Activated T-cell treated with anti-CD3 and anti-CD28 coated beads, Interleukin-2, amount 50 U/mL, for 72 hours (primary cell): Measurements from ENCODE around the gene ALDH3B1. TPM values are rescaled to one million over a fixed set of nuclear protein-coding genes. Genes with fewer than 3 reads are reported as not detected.

ENCODE experiments used
- ATAC-seq, 2 donors: fragments of 150-1000 bp; cut with Tn5 transposase; replicated peaks in 1 of 2; 2 replicates each; pipeline ENCODE4 v1.10.0; 2021; ENCODE audit warnings: moderate library complexity in 2 of 2, mild to moderate bottlenecking in 1 of 2
- DNase-seq, 2 donors: peaks; one replicate each; pipeline ENCODE4 v3.0.0; 2021 to 2022; ENCODE audit warnings: mixed read lengths in 1 of 2
- H3K27ac Mint-ChIP-seq: one replicate; pipeline ENCODE4 v1.8.0; 2022; ENCODE audit warnings: mild to moderate bottlenecking, moderate library complexity, mixed read lengths
- H3K27me3 Mint-ChIP-seq: one replicate; pipeline ENCODE4 v1.8.0; 2022; ENCODE audit warnings: low read depth, mixed read lengths
- H3K36me3 Mint-ChIP-seq, 2 donors: one replicate each; pipeline ENCODE4 v1.8.0; 2022; ENCODE audit warnings: mixed read lengths in 2 of 2, mild to moderate bottlenecking in 1 of 2; ENCODE audit not compliant: insufficient read depth in 2 of 2
- H3K4me1 Mint-ChIP-seq: one replicate; pipeline ENCODE4 v1.8.0; 2022; ENCODE audit warnings: low read depth, mixed read lengths
- H3K4me3 Mint-ChIP-seq, 2 donors: one replicate each; pipeline ENCODE4 v1.8.0; 2022; ENCODE audit warnings: mild to moderate bottlenecking in 2 of 2, mixed read lengths in 2 of 2, moderate library complexity in 2 of 2
- H3K9me3 Mint-ChIP-seq, 2 donors: one replicate each; pipeline ENCODE4 v1.8.0; 2022; ENCODE audit warnings: mixed read lengths in 2 of 2
- total RNA-seq, 2 donors: library from RNA; stranded (reverse); gene quantifications; one replicate each; pipeline ENCODE4 v1.2.3, GENCODE V29; 2022

Gene ALDH3B1
- total RNA-seq, 2 donors from 2014 or later, result 0.10 to 0.16 TPM

GRCh38 chr11:68052137-68052873, 42.2 kb downstream of the ALDH3B1 start:
- Mint-ChIP-seq H3K27ac (no peak overlapping the region), H3K4me1 (peaks cover 4% of the 10 kb centered on the region), H3K9me3 (no peaks in the 10 kb centered on the region), H3K36me3 (peaks cover 0 to 1% of the 10 kb centered on the region in 2 donors), H3K27me3 (no peaks in the 10 kb centered on the region), H3K4me3 (no peak overlapping the region)
- ATAC-seq, result no peak
- DNase-seq, result no peak

- peak overlapping the region; percentile 72 for H3K27ac Mint-ChIP-seq
- peaks cover 4% of the 10 kb centered on the region for H3K4me1 Mint-ChIP-seq
- ATAC-seq (no peak), DNase-seq (no peak)
- H3K4me3 Mint-ChIP-seq, result no peak overlapping the region
- H3K36me3 Mint-ChIP-seq, result peaks cover 0 to 1% of the 10 kb centered on the region in 2 donors
- H3K27me3 Mint-ChIP-seq, result no peaks in the 10 kb centered on the region
- H3K9me3 Mint-ChIP-seq, result no peaks in the 10 kb centered on the region
Observed at GRCh38 chr11:68053117-68053516, 43.0 kb downstream of the ALDH3B1 start.

- Mint-ChIP-seq H3K4me3 (no peak overlapping the region), H3K36me3 (peaks cover 0 to 1% of the 10 kb centered on the region in 2 donors), H3K27ac (no peak overlapping the region), H3K27me3 (no peaks in the 10 kb centered on the region), H3K4me1 (peaks cover 4% of the 10 kb centered on the region), H3K9me3 (no peaks in the 10 kb centered on the region)
- ATAC-seq, result peak in 1 of 2 donors; percentile 18
- no peak for DNase-seq
Observed at GRCh38 chr11:68053981-68054812, 44.1 kb downstream of the ALDH3B1 start.

GRCh38 chr11:68056317-68057285, 46.5 kb downstream of the ALDH3B1 start:
- Mint-ChIP-seq H3K36me3 (peaks cover 1 to 3% of the 10 kb centered on the region in 2 donors), H3K27me3 (no peaks in the 10 kb centered on the region), H3K4me1 (peaks cover 4% of the 10 kb centered on the region), H3K4me3 (no peak overlapping the region), H3K9me3 (no peaks in the 10 kb centered on the region), H3K27ac (no peak overlapping the region)
- ATAC-seq (no peak), DNase-seq (no peak)

GRCh38 chr11:68057807-68058206, 47.7 kb downstream of the ALDH3B1 start:
- Mint-ChIP-seq H3K27ac (no peak overlapping the region), H3K36me3 (peaks cover 1 to 3% of the 10 kb centered on the region in 2 donors), H3K4me3 (no peak overlapping the region)

GRCh38 chr11:68061508-68061907, 51.4 kb downstream of the ALDH3B1 start:
- ATAC-seq, result no peak
- Mint-ChIP-seq H3K4me1 (no peaks in the 10 kb centered on the region), H3K4me3 (no peak overlapping the region), H3K9me3 (no peaks in the 10 kb centered on the region), H3K27ac (no peak overlapping the region), H3K36me3 (peaks cover 1 to 3% of the 10 kb centered on the region in 2 donors), H3K27me3 (no peaks in the 10 kb centered on the region)
- DNase-seq, result no peak

More at GRCh38 chr11:68057807-68058206, 47.7 kb downstream of the ALDH3B1 start:
- H3K4me1 Mint-ChIP-seq, result peaks cover 4% of the 10 kb centered on the region
- ATAC-seq, result no peak
- H3K27me3 Mint-ChIP-seq, result no peaks in the 10 kb centered on the region
- no peaks in the 10 kb centered on the region for H3K9me3 Mint-ChIP-seq
- no peak for DNase-seq

GRCh38 chr11:68064926-68065325, 54.8 kb downstream of the ALDH3B1 start:
- Mint-ChIP-seq H3K36me3 (peaks cover 2 to 3% of the 10 kb centered on the region in 2 donors), H3K9me3 (no peaks in the 10 kb centered on the region), H3K27ac (no peak overlapping the region), H3K27me3 (no peaks in the 10 kb centered on the region), H3K4me3 (no peak overlapping the region), H3K4me1 (no peaks in the 10 kb centered on the region)
- no peak for DNase-seq
- no peak for ATAC-seq

- no peak for ATAC-seq
- no peak for DNase-seq
- Mint-ChIP-seq H3K9me3 (no peaks in the 10 kb centered on the region), H3K36me3 (peaks cover 0 to 2% of the 10 kb centered on the region in 2 donors), H3K4me1 (no peaks in the 10 kb centered on the region), H3K27ac (no peak overlapping the region), H3K27me3 (no peaks in the 10 kb centered on the region), H3K4me3 (no peak overlapping the region)
Observed at GRCh38 chr11:68065841-68066240, 55.7 kb downstream of the ALDH3B1 start.

GRCh38 chr11:68066742-68067141, 56.6 kb downstream of the ALDH3B1 start:
- Mint-ChIP-seq H3K9me3 (no peaks in the 10 kb centered on the region), H3K27ac (no peak overlapping the region), H3K36me3 (peaks cover 0 to 2% of the 10 kb centered on the region in 2 donors), H3K27me3 (no peaks in the 10 kb centered on the region), H3K4me3 (no peak overlapping the region), H3K4me1 (no peaks in the 10 kb centered on the region)
- DNase-seq (no peak), ATAC-seq (no peak)

- DNase-seq, result no peak
- ATAC-seq, result no peak
- no peaks in the 10 kb centered on the region for H3K4me1 Mint-ChIP-seq
- peaks cover 0 to 2% of the 10 kb centered on the region in 2 donors for H3K36me3 Mint-ChIP-seq
- H3K27ac Mint-ChIP-seq, result no peak overlapping the region
- H3K4me3 Mint-ChIP-seq, result no peak overlapping the region
- H3K9me3 Mint-ChIP-seq, result no peaks in the 10 kb centered on the region
- H3K27me3 Mint-ChIP-seq, result no peaks in the 10 kb centered on the region
Observed at GRCh38 chr11:68067991-68068390, 57.9 kb downstream of the ALDH3B1 start.

- H3K36me3 Mint-ChIP-seq, result peaks cover 0 to 2% of the 10 kb centered on the region in 2 donors
- no peak overlapping the region for H3K27ac Mint-ChIP-seq
- H3K4me3 Mint-ChIP-seq, result no peak overlapping the region
- no peak for ATAC-seq
- no peaks in the 10 kb centered on the region for H3K4me1 Mint-ChIP-seq
- H3K27me3 Mint-ChIP-seq, result no peaks in the 10 kb centered on the region
- no peaks in the 10 kb centered on the region for H3K9me3 Mint-ChIP-seq
- DNase-seq, result no peak
Observed at GRCh38 chr11:68071281-68072048, 61.3 kb downstream of the ALDH3B1 start.
